Measurements from ENCODE around the gene ZNF277.
"Not testable (repeated sequence)": the region's sequence is repeated elsewhere in the genome, so short reads cannot be mapped to it uniquely, and the experiment has no call there.

The ZNF277 gene

DNA sequence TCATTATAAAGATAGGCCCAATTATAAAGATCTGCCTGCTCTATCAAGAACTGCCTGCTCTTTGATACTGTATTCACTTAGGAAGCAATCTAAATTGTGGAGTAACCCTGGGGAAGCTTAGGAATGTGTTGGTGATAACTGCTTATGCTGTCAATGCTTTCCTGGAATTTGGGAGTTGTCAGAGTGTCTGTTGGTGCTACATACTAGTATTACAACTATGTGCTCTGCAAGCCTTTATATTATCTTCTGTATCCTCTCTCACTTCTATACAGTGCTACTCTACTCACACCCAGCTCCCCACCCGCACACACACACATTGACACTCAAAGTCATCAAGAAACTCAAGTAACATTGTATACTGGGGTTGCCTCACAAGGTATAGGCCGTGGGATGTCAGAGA is 6.1 kb downstream of the ZNF277 start:
- DNase-seq: no peak

DNA sequence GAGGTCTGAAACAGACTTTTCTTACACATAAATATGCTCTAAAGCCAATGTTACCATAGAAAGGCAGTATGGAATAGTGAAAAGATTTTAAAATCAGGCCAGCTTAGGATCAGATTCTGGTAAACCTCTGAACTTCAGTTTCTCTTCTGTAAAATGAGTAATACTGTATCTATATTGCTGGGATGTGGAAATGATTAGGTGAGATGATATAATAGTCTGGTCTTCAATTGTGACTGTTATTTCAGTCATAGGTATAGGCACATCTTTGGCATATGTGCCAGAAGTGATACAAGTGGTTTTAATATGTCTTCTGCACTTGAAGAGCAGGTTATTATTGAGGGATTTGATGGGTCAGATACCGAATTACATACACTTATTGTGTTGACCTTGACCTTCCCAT is 7.2 kb downstream of the ZNF277 start:
- no peak for DNase-seq

DNA sequence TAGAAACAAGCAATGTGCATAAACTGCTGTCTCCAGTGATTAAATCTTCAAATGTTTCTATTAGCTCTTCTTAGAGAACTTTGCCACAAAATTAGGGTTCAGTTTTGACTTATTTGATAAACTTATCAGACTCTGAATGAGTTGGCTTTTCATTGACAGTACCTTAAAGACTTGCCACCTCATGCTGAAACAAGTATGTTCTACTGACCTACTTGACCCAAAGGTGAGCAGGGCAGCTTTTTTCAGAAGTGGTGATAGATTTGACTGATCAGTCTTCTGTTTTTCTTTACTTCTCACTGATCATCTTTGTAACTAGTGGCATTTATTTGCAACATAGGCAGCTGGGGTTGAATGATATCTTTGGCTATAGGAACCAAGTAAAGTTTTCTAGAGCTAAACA is 7.8 kb downstream of the ZNF277 start:
- DNase-seq: no peak

DNA sequence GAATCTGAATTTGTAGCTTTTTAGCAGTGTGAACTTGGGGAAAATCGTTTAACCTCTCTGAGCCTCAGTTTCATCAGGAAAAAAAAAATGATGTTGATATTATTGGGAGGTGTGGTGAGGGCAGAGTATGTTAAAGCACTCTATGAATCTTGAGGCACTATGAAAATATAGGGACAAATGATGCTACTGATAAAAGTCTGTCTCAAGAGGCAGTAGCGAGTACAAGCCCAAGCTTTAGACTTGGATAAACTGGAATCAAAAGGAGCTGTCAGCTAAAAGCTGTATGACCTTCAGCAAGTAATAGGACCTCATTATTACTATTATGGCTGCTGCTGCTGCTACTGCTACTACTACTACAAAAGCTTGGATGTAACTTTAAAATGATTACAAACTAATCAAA is 8.4 kb downstream of the ZNF277 start:
- DNase-seq: no peak

DNA sequence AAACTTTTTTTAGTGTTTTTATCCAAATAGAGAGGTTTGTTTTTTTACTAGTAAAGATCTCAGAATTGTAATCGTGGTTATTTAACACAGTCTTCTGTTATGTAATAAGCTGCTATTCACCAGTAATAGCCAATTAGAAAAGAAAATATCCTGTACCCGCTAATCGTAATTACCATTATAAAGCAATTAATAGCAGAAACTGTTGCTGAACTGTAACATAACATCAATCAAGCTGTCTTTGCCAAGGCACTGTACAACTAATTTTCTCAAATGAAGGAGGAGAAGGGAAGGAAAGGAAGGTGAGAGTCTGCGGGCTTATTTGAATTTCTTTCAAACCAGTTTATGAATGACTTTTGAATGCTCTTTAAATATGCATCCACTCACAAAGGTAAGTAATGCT is 9.3 kb downstream of the ZNF277 start:
- DNase-seq: no peak

DNA sequence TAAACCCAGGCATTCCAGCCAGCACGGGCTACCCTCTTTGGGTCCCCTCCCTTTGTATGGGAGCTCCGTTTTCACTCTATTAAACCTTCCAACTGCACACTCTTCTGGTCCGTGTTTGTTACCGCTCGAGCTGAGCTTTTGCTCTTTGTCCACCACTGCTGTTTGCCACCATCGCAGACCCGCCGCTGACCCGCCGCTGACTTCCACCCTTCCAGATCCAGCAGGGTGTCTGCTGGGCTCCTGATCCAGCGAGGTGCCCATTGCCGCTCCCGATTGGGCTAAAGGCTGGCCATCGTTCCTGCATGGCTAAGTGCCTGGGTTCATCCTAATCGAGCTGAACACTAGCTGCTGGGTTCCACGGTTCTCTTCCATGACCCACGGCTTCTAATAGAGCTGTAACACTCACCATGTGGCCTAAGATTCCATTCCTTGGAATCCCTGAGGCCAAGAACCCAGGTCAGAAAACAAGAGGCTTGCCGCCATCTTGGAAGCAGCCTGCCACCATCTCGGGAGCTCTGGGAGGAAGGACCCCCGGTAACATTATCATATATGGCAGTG is 14.5 kb downstream of the ZNF277 start:
- no peak for DNase-seq

DNA sequence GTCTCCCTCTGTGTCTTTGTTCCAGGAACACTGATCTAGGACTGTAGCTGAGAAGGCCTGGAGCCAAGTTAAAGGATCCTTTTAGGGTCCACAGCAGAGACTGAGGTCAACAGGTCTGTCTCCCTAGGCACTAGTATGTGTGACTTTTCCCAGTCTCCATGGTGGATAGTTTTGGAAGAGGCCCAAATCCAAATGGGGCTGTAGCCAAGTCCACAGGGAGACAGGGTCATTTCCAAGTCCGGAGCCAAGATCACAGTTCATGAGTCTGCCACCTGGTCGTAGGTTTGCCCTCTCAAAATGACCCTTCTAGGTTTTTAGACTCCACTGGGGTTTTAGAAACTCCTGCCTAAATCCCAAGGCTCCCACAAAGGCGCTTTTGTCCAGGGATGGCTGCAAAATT is 16.8 kb downstream of the ZNF277 start:
- no peak for DNase-seq

DNA sequence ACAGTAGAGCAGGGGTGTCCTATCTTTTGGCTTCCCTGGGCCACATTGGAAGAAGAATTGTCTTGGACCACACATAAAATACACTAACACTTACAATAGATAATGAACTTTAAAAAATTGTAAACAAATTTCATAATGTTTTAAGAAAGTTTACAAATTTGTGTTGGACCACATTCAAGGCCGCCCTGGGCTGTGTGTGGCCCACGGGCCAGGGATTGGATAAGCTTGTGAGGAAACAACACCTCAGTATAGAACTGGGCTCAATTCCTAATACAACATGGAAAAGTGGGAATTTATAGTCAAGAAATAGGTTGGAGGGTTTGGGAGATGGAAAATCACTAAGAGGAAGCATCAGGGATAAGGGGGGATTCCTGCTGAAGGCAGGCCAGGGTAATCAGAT is 17.7 kb downstream of the ZNF277 start:
- no peak for DNase-seq

DNA sequence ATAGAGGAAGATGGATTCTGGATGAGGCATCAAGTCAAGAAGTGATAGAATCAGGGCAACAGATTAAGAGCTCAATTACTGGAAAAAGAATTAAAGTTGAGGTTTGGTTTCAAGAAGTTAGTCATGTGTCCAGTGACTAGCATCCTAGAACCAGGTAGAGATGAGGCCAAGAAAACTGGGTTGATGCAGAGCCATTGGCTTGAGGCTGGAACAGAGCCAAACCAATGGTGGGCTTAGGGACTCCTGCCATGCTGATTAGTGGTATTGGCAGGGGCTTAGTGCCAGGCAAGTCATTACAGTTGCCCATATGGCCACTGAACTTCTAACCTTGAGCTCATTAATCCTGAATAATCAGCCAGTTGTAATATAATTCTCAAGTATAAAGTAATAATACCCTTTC is 18.5 kb downstream of the ZNF277 start:
- DNase-seq: no peak

DNA sequence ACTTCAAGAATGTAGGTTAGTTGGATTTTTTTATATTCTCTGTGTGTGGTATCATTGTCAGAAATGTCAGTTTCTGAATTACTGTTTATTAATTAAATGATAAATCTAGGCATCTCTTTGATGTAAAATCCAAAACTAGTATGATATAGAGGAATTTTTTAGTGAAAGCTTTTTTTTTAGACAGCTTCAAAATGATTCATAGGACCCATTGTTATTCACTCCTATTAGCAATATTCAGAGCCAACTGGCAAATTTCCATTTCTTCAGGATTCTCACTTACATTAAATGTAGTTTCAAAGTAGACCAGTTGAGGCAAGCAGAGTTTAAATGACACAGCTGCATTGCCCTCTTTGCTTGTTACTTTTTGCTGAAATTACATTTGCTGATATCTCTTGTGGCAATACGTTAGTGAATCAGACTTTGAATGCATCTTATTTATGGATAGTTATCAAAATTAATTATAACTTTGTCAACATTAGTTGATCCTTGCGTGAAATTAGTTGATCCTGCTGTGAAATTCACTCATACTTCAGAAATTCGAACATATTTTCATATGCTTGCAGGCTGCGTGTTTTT is 20.3 kb downstream of the ZNF277 start:
- no peak for DNase-seq

DNA sequence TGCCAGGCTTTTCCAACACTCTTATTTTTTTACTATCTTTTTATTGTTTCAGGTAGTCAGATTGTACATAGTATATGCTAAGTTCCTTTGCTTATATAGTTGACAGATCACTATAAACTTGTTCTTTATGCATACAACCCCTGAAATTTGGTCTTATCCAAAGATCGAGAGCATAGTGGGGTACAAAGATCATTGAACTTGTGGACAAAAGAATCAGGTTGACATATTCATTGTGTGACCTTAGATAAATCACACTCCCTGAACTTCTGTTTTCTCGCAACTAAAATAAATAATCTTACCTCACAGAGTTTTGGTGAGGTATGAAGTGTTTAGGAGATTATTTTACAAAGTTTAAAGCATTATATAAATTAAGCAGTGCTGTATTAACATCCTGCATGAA is 22.1 kb downstream of the ZNF277 start:
- DNase-seq: no peak

DNA sequence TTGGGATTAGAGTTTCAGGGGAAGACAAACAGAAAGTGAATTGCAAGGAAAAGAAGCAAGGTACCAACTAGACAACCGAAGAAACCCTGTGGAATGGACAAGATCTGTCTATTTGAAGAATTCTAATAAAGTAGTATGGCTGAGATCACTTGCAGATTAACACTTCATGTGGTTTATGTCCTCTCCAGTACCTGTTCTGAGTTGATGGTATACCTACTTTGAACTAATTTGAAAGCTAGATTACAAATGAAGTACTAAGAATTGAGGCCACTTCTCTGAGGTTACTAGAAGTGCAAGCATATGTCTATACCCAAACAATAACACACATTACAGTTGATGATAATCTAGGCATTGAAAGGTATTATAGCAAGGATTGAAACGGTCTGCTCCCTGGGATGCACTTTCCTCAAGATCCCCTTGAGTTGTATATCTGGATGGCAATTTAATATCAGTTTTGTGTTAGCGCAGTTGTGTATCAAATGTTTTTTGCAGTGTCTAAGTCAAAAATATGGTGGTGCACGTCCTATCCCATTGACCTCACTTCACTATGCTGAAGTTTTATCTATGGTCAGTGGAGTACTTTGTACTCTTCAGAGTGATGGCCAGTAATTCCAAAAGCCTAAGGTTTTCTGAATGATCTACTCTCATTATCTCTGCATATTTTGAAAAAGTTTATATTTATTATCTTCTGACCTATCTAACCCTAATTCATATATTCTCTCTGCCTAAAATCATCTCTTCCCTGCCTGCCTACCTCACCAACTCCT is 25.9 kb downstream of the ZNF277 start:
- no peak for DNase-seq

DNA sequence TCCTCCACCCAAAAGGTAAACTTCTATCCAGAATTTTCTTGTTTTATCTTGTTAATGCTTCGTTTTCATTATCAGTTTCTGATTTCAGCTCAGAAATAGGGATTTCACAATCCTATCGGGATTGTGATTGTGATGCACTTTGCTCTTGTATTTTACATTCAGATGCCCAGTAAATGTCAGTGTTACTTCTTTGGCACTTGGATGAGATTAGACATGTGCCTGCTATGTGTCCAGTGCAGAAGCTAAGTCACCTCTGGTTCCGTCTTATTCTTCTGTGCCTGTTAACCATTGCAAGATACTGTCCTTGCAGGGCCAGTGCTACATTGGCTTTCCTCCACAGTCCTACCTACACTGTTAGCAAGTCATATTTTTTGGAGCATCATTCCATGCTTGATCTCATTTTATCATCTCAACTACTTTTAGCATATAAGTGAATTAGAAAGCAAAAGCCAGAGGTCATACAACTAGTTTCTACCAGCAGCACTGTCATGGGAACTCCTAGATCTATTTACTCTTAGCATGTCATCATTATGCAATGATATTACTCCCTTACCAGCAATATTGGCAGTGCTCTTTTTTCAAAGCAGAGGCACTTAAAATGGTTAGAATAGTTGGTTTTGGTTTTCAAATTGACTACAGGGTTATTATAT is 26.7 kb downstream of the ZNF277 start:
- DNase-seq: no peak

DNA sequence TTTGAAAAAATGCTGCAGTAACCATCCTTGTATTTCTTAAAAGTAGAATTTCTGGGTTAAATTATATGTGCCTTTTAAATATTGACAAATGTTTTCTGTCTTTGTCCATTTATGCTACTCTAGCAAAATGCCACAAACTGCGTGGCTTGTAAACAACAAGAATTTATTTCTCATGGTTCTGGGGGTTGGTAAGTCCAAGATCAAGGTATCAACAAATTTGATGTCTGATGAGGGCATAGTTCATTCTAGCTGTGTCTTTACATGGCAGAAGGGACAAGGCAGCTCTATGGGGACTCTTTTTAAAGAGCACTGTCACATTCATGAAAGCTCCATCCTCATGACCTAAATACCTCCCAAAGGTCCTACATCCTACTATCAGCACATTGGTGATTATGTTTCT is 27.7 kb downstream of the ZNF277 start:
- no peak for DNase-seq

DNA sequence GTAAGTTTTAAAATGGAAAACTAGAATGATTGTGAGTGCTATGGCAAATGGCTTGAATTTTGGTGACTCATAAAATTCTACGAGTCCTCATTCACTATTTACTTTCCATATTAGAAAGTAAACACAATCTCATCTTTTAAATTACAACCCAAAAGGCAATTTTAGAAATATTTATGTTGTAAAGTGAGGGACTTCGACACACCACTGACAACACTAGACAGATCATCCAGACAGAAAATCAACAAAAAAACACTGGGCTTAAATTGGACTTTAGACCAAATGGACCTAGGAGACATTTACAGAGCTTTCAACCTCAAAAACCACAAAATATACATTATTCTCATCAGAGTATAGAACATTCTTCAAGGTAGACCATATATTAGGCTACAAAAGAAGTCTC is 30.1 kb downstream of the ZNF277 start:
- DNase-seq: no peak

DNA sequence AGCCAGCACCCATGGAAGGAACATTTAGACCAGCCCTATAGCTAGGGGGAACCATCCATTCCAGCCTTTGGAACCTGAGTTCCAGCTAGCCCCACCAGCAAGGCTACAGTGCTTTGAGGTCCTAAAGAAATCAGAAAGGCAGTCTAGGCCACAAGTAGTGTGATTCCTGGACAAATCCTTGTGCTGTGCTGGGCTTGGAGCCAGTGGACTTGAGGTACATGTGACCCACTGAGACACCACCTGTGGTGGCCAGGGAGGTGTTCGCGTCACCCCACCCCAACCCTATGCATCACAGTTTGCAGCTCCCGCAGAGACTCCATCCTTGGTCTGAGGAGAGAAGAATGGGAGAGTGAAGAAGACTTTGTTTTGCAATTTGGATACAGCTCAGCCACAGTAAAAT is 31.8 kb downstream of the ZNF277 start:
- DNase-seq: no peak

DNA sequence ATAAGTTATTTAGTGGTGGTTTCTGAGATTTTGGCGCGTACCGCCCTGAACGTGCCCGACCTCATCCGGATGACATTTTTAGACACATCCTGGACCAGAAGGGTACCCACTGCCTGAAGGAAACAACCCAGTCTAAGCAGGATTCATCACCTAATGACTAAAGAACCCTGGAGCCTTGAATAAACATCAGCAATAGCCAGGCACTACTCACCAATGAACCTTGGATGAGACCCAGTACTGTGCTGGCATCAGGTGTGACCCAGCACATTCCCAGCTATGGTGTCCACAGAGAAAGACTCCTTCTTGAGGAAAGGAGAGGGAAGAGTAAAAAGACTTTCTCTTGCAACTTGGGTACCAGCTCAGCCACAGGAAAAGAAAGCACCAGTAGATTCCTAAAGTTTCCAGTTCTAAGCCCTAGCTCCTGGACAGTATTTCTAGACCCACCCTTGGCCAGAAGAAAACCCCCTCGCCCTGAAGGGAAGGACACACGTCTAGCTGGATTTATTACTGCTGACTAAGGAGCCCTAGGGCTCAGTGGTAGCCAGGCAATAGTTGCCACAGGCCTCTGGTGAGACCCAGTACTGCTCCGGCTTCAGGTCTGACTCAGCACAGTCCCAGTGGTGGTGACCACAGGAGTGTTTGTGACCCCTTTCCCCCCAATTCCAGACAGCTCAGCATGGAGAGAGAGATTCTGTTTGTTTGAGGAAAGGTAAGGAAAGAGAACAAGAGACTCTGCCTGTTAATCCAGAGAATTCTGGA is 32.5 kb downstream of the ZNF277 start:
- no peak for DNase-seq

DNA sequence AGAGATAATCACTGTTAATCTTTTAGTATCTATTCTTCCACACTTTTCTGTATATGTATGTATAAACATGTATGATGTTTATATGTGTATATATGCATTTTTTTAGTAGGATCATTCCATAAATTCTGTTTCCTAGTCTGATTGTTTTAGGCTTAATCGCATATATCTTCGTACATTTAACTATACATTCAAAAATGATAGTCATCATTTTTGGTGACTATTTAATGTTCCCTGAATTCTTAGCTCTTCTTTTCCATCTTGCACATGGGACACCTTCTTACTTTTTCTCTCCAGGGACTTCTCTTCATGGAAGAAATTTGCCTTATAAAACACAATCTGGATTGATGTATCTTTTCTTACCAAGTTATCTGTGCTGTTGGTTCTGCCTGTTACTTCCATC is 42.1 kb downstream of the ZNF277 start:
- no peak for DNase-seq

DNA sequence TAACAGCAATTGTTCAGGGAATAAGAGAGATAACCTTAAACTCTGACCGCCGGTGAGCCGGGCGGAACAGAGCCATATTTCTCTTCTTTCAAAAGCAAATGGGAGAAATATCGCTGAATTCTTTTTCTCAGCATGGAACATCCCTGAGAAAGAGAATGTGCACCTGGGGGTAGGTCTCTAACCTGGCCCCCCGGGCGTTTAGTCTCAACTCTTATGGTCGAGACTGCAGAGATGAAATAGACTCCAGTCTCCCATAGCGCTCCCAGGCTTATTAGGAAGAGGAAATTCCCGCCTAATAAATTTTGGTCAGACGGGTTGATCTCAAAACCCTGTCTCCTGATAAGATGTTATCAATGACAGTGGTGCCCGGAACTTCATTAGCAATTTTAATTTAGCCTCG is 43.5 kb downstream of the ZNF277 start:
- DNase-seq: not testable (repeated sequence)

DNA sequence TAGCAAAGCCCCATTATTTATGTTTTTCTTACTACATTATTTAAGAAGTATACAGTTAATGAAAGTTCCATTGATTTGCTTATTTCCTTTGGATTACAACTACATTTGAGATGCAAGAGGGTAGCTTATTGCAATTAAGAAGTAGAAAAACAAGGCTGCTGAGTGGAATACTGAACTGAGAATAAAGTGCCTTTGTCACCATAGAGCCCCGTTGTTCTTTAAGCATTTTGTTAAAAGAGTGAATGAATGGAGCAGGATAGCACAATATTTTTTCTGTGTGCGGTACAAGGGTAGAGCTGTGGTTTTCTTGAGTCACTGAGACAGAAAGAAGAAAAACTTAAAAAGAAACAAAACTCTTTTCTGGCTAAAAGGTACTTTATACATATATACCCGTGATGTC is 45.6 kb downstream of the ZNF277 start:
- no peak for DNase-seq

DNA sequence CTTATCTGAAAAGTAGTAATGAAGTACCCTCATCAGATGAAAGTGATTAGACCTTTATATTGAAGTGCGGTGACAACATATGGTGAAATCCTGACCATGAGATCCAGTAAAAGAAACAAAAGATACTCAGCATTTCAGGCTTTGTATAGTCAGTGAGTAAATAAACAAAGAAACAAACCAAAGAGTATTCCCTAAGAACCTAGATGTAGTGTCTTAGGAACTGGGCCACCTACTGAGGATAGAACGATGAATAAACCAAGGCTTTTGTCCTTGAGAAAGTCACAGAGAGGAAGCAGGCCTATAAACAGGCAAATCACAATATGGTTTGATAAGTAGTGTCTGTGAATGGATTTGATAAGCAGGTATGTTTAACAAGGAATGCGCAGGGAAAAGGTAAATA is 46.2 kb downstream of the ZNF277 start:
- DNase-seq: no peak

DNA sequence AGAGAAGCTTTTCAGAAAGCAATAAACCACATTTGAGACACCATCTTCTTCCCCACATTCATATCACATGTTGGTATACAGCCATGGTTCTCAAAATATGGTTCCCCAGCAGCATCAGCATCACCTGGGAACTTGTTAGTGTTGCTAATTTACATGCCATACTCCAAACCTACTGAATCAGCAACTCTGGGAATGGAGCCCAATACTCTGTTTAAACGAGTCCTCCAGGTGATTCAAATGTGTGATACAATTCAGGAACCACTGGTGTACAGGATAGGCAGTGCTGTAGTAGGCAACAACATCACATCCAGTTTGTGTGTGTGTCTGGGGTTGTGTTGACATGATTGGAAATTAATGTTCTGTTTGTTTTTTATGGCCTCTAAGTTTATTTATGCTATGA is 47.7 kb downstream of the ZNF277 start:
- DNase-seq: no peak

DNA sequence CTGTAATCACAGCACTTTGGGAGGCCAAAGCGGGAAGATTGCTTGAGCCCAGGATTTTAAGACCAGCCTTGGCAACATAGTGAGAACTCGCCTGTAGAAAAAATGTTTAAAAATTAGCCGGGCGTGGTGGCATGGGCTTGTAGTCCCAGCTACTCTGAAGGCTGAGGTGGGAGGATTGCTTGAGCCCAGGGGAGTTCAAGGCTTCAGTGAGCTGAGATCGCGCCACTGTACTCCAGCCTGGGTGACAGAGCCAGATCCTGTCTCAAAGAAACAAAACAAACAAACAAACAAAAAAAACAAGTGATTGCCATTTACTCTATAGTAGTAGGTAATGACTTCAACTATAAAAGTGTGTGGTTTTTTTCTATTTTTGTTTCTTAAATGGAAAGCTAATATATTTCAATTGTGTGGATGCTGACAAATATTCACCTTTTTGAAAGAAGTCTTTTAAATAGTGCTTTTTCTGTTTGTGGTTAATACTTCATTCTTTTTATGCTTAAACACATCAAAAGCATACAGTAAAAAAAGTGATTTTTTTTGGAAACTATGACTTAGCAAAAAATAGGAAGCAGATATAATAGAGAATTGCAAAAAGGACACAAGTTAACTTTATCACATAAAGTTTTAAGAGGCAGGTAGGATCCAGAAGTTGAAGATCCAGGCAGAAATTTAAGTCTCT is 48.4 kb downstream of the ZNF277 start:
- no peak for DNase-seq

Data from activated gamma-delta T cell treated with Interleukin-2 at 50 U/mL for 16 hours (primary cell).